Stomach (tissue), 9 donors: ENCODE measurements around the gene TMA7B. TPM values are rescaled to one million over a fixed set of nuclear protein-coding genes. Genes with fewer than 3 reads are reported as not detected.
"Not testable (repeated sequence)": the region's sequence is repeated elsewhere in the genome, so short reads cannot be mapped to it uniquely, and the experiment has no call there.

ENCODE experiments used
- DNase-seq, 2 donors: peaks; one replicate each; pipeline versions ENCODE4 v3.0.0 to v3.0.0-alpha.2; 2013 to 2019
- H3K27ac ChIP-seq, 5 donors: fragments of 200-600 bp in 4 of 5; sonication (generic) in 4 of 5; one replicate each; pipeline ENCODE4 v1.5.1; 2013 to 2019; ENCODE audit warnings: mild to moderate bottlenecking in 1 of 5, moderate library complexity in 1 of 5
- H3K27me3 ChIP-seq, 3 donors: fragments of 200-600 bp; sonication (generic); one replicate each; pipeline ENCODE4 v1.5.1; 2017 to 2019; ENCODE audit warnings: mixed run types in 1 of 3
- H3K36me3 ChIP-seq, 4 donors: fragments of 200-600 bp; sonication (generic); 1 replicate in 3 of 4; 2 replicates in 1 of 4; pipeline ENCODE4 v1.5.1; 2016 to 2019
- H3K4me1 ChIP-seq, 4 donors: fragments of 200-600 bp; sonication (generic); one replicate each; pipeline ENCODE4 v1.5.1; 2016 to 2019
- H3K4me3 ChIP-seq, 4 donors: fragments of 200-600 bp; sonication (generic) in 3 of 4; one replicate each; pipeline ENCODE4 v1.5.1; 2016 to 2019; ENCODE audit warnings: mild to moderate bottlenecking in 1 of 4
- H3K9me3 ChIP-seq, 4 donors: fragments of 200-600 bp; sonication (generic); one replicate each; pipeline ENCODE4 v1.5.1; 2016 to 2019
- EP300 ChIP-seq: sonication (generic); formaldehyde crosslinking; IDR thresholded peaks from one replicate; pipeline ENCODE4 v1.6.1; 2017; ENCODE audit warnings: antibody characterized with exemption
- POLR2A ChIP-seq, 4 donors: fragments of 450-650 bp; IDR thresholded peaks; one replicate each; pipeline ENCODE4 v1.6.1; 2016; ENCODE audit warnings: antibody characterized with exemption in 4 of 4, control low read depth in 2 of 4, mild to moderate bottlenecking in 1 of 4, moderate library complexity in 1 of 4
- POLR2AphosphoS5 ChIP-seq, 3 donors: sonication (generic); formaldehyde crosslinking; IDR thresholded peaks; one replicate each; pipeline ENCODE4 v1.6.1; 2016; ENCODE audit warnings: antibody characterized with exemption in 3 of 3
- WGBS, 5 donors: extraction: QIAGEN DNeasy Blood & Tissue Kit in 3 of 5; methylation state at CpG; one replicate each; pipeline versions ENCODE4 v1.1.5 to v1.1.7; 2013 to 2018; 5-methylcytosine and 5-hydroxymethylcytosine counted together
- intact Hi-C: fragments of 100-400 bp; cut with DNase I; formaldehyde crosslinking; loops from one replicate; pipeline ENCODE4 v1.15.1; 2023; ENCODE audit warnings: low total_unique reads
- polyA plus RNA-seq, 3 donors: library from polyadenylated mRNA; stranded (reverse); fragments of 200-250 nt; gene quantifications; one replicate each; pipeline ENCODE4 v1.2.3, GENCODE V29; 2013
- total RNA-seq, 5 donors: library from RNA; depleted of rRNA; stranded (reverse); fragments of >200 nt; gene quantifications; one replicate each; pipeline versions ENCODE4 v1.1.0 to v1.2.3, GENCODE V29; 2014 to 2016
- TF ChIP-seq, protein P1 (sequence below), 7 experiments: fragments of 450-650 bp in 4 of 7; fragments of 200-600 bp in 3 of 7; sonication (generic) in 3 of 7; IDR thresholded peaks; one replicate each; pipeline ENCODE4 v1.5.1; 2016 to 2019; ENCODE audit warnings: antibody characterized with exemption in 7 of 7, control low read depth in 2 of 7, mild to moderate bottlenecking in 1 of 7
- donor health status: healthy with polysubstance abuse.
- donor health status: Bipolar disorder and iron deficiency.
- donor health status: healthy.

The TMA7B gene
- total and polyA plus RNA-seq, 8 donors: 1.1 to 1.3 TPM; not detected in 6

DNA sequence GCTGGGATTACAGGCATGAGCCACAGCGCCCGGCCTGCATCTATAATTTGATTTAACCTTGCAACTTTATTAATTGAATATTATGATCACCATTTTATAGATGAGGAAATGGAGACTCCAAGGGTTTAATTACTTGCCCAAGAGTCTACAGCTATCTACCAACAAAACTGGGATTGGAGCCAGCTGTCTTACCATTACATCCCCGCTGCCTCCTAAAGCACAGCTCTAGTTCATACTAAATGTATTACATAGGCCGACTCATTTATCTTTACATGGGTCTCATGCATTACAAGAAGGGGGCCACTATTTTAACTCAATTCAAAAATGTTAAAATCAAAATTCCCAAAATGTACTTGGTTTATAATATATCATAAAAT, 14.1 kb upstream of the TMA7B start:
- intact Hi-C loops: no loop called here
- Histone ChIP-seq H3K4me3 (no peak overlapping the region), H3K27me3 (no peaks in the 10 kb centered on the region), H3K27ac (no peak overlapping the region), H3K36me3 (no peaks in the 10 kb centered on the region), H3K4me1 (peaks cover 0 to 12% (median 0%) of the 10 kb centered on the region in 4 donors), H3K9me3 (no peaks in the 10 kb centered on the region)
- no peak for DNase-seq
- 93 to 98% (median 95%) methylated on average over 4 of the region's 4 CpGs for WGBS, 5 donors
- TF ChIP-seq EP300: no peak

DNA sequence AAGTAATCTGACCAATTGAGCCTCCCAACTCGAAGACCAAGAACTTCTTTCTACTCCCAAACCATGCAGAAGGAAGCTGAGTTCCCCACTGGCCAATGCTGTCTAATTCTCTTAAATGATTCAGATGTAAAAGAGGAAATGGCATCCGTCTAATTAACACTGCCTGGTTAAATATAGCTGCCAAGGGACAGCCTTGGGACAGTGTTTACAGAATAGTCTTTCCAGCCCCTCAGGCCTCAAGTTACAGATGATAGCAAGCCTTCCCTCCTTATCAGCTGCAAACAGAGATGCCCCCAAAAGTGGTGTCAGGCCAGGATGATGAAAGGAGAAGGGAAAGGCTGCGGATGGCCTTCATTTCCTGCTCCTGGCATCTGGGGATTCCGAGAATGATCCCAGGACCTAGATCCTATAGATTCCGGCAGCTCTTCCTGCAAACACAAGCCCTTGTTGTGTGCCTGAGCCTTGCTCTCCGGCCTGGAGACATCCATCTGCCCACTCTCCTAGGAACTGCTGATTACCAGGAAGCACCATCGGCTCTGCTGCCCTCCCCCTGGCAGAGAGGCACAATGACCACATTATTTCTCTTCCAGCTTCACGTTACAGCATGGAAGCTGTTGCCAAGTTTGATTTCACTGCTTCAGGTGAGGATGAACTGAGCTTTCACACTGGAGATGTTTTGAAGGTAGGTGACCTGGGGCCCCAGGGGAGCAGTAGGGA, 13.5 kb upstream of the TMA7B start:
- 44 to 53% (median 47%) methylated on average over 8 of the region's 8 CpGs for WGBS, 5 donors
- Histone ChIP-seq H3K27ac (peak overlapping the region in 1 of 5 donors; percentile 14), H3K36me3 (no peaks in the 10 kb centered on the region), H3K4me3 (no peak overlapping the region), H3K4me1 (peaks cover 0 to 12% (median 0%) of the 10 kb centered on the region in 4 donors), H3K27me3 (no peaks in the 10 kb centered on the region), H3K9me3 (no peaks in the 10 kb centered on the region)
- intact Hi-C loops: no loop called here
- peak in 1 of 2 donors; percentile 58 for DNase-seq
- no peak for TF ChIP-seq EP300
- TF ChIP-seq POLR2AphosphoS5 (IDR thresholded peaks at IDR 0.05): no peak
- no peak for TF ChIP-seq POLR2A (IDR thresholded peaks at IDR 0.05)
- TF ChIP-seq, protein P1, sequence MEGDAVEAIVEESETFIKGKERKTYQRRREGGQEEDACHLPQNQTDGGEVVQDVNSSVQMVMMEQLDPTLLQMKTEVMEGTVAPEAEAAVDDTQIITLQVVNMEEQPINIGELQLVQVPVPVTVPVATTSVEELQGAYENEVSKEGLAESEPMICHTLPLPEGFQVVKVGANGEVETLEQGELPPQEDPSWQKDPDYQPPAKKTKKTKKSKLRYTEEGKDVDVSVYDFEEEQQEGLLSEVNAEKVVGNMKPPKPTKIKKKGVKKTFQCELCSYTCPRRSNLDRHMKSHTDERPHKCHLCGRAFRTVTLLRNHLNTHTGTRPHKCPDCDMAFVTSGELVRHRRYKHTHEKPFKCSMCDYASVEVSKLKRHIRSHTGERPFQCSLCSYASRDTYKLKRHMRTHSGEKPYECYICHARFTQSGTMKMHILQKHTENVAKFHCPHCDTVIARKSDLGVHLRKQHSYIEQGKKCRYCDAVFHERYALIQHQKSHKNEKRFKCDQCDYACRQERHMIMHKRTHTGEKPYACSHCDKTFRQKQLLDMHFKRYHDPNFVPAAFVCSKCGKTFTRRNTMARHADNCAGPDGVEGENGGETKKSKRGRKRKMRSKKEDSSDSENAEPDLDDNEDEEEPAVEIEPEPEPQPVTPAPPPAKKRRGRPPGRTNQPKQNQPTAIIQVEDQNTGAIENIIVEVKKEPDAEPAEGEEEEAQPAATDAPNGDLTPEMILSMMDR (IDR thresholded peaks at IDR 0.05): no peak

DNA sequence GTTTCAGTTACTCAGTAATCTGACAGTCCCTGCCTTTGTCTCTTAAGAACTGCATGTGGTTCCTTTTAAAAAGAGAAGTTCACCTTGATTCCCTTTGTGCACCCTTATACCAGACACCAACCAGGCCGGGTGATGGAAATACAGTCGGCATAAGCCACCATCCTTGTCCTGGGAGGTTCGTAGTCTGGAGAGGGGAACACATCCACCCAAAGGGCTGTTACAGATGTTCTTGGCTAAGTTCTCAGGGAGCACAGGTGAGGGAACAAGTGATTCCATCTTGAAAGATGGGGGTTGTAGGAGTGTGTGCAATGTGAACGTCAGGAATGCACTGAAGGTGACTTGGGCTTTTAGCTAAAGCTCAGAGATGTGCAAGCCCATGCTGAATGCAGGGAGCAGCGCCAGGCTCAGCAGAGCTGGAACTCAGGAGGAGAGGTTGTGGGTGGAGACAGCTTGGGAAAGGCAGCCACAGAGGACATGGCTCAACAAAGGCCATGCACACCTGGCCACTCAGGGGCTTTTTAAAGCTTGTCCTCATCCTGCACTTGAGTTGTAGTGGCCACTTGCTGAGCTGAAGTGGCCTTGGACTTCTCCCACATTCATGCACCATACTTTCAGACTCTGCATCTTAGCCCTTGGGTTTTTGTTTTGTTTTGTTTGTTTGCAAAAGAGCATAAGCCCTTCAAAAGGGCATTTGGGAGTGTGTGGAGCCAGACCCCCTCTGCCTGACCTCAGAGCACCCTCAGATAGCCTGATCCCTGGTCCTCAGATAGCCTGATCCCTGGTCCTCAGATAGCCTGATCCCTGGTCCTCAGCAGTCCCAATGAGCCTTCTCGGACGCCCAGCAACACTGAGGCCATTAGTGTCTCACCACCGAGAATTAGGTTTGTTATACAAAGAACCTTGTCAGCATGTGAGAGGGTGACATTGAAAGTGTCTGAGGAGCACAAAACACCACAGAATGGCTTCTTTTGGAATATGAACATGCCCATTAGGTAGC, 12.7 kb upstream of the TMA7B start:
- TF ChIP-seq POLR2A (IDR thresholded peaks at IDR 0.05) (no peak), POLR2AphosphoS5 (IDR thresholded peaks at IDR 0.05) (no peak), EP300 (no peak)
- TF ChIP-seq, protein P1 (IDR thresholded peaks at IDR 0.05): no peak
- no peaks in the 10 kb centered on the region for H3K36me3 ChIP-seq
- H3K4me3 ChIP-seq: no peak overlapping the region
- 83 to 92% (median 88%) methylated on average over 8 of the region's 8 CpGs for WGBS, 5 donors
- intact Hi-C loops: no loop called here
- no peak overlapping the region for H3K27ac ChIP-seq
- H3K27me3 ChIP-seq: no peaks in the 10 kb centered on the region
- H3K4me1 ChIP-seq: peaks cover 0 to 12% (median 0%) of the 10 kb centered on the region in 4 donors
- H3K9me3 ChIP-seq: no peaks in the 10 kb centered on the region
- no peak for DNase-seq

DNA sequence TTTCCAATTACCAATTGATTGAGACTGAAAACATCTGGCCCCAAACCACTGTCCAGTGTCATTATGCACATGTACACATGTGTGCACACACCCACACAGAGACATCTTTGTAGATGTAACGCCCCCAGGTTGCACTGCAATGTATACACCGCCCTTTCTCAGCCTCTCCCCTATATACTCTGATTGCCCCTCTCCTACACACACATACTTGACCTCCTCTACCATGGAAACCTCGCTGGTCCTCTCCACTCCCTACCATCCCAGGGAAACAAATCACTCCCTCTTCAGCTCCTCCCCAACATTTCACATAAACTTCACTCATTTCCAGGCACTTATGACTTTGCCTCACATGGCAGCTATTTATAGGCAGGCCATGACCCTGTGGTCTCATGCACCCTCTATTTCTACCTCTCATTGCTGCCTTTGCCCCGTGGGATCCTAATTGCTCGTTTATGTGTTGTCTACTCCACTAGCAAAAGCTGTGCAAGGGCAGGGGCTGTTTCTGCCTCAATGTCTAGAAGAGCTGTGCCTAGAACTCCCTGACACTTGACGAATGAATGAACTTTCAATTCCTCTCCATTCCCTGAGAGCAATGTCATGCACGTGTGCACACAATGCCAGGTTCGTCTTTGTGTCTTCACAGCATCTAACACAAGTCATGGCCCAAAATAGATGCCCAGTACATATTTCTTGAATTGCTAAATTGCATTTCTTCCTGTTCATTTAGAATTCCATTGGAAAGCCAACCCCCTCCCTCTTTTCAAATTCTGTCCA, 10.0 kb upstream of the TMA7B start:
- Histone ChIP-seq H3K36me3 (no peaks in the 10 kb centered on the region), H3K9me3 (no peaks in the 10 kb centered on the region), H3K4me3 (no peak overlapping the region), H3K4me1 (peaks cover 0 to 21% (median 5%) of the 10 kb centered on the region in 4 donors), H3K27me3 (no peaks in the 10 kb centered on the region), H3K27ac (no peak overlapping the region)
- no peak for DNase-seq
- 79 to 87% (median 87%) methylated on average over 8 of the region's 8 CpGs for WGBS, 5 donors
- intact Hi-C loops: no loop called here
- TF ChIP-seq POLR2AphosphoS5 (IDR thresholded peaks at IDR 0.05): no peak
- TF ChIP-seq, protein P1 (IDR thresholded peaks at IDR 0.05): no peak
- TF ChIP-seq EP300: no peak
- no peak for TF ChIP-seq POLR2A (IDR thresholded peaks at IDR 0.05)

DNA sequence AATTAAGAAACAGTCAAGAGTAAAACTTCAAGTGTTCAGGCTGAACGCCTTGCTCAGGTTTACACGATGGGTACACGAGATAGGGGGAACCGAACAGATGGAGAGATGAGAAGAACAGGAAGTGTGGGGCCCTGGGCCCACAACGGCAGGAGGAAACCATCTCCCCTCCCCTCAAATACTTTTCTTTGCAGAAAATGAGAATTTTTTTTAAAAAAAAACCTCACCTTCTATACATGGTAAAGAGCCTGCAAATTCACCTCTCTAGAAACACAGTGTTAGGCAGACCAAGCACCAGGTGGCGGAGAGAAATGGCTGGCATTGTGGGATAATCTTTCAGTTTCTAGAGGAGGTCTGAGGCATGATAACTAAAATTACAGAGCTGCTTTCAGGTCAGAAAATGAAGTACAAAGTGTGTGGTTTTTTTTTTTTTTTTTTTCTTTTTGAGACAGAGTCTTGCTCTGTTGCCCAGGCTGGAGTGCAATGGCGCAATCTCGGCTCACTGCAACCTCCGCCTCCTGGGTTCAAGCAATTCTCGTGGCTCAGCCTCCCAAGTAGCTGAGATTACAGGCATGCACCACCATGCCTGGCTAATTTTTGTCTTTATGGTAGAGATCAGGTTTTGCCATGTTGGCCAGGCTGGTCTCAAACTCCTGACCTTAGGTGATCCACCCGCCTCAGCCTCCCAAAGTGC, 8.4 kb upstream of the TMA7B start:
- peaks cover 0 to 19% (median 5%) of the 10 kb centered on the region in 4 donors for H3K4me1 ChIP-seq
- H3K27me3 ChIP-seq, DNase-seq, intact Hi-C loops, H3K36me3 ChIP-seq, H3K9me3 ChIP-seq, H3K4me3 ChIP-seq, H3K27ac ChIP-seq: not testable (repeated sequence)
- 71 to 83% (median 79%) methylated on average over 11 of the region's 11 CpGs for WGBS, 5 donors
